Measurements from ENCODE around the gene MYLK2. TPM values are rescaled to one million over a fixed set of nuclear protein-coding genes. Genes with fewer than 3 reads are reported as not detected.
A peak's percentile ranks its signal among the peaks of the same experiment; 100 is the strongest.

Gene MYLK2
- total and polyA plus RNA-seq, 10 of the 15 experiments (the other 5 are each of a cell fraction or from before 2014, with no cell fraction given), result 0.04 to 0.67 (median 0.18) TPM; not detected in 1

DNA sequence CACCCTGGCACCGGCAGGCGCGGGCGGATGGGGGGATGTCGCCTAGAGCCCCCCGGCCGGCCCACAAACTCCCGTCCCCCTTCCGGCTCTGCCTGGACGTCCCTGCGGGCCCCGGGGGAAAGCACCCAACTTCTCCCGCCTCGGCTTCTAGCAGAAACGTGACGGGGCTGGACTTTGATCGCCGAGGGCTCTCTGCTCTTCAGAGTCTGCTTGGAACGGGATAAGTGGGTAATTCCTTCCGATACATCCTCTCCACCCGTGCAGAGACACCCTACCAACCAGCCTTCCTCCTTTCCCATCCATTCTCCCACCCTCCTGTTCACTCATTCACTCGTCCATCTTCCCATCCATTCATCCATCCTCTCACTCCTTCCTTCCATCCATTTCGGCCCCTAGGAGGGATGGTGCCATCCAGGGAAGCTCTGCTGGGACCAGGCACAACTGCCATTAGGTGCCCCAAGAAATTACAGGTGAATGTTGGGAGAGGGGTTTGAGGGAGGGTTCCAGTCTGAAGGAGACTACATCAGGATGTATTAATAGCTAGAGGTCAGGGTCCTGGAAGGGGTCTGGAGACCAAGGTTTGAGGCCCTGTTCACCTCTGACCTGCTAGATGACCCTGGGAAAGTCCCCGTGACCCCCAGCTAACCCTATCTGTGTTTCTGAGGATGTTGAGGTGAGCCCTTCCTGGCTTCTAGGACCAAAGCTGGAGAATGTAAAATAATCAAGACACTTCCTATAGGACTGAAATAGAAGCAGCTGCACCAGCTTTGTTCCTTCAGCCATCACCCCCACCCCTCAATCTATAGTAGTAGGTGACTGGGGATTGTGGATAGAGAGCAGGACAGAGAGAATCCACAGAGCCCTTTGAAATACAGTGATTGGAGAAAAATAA is 51.8 kb downstream of the MYLK2 start (continued):
- TF ChIP-seq, protein P1, sequence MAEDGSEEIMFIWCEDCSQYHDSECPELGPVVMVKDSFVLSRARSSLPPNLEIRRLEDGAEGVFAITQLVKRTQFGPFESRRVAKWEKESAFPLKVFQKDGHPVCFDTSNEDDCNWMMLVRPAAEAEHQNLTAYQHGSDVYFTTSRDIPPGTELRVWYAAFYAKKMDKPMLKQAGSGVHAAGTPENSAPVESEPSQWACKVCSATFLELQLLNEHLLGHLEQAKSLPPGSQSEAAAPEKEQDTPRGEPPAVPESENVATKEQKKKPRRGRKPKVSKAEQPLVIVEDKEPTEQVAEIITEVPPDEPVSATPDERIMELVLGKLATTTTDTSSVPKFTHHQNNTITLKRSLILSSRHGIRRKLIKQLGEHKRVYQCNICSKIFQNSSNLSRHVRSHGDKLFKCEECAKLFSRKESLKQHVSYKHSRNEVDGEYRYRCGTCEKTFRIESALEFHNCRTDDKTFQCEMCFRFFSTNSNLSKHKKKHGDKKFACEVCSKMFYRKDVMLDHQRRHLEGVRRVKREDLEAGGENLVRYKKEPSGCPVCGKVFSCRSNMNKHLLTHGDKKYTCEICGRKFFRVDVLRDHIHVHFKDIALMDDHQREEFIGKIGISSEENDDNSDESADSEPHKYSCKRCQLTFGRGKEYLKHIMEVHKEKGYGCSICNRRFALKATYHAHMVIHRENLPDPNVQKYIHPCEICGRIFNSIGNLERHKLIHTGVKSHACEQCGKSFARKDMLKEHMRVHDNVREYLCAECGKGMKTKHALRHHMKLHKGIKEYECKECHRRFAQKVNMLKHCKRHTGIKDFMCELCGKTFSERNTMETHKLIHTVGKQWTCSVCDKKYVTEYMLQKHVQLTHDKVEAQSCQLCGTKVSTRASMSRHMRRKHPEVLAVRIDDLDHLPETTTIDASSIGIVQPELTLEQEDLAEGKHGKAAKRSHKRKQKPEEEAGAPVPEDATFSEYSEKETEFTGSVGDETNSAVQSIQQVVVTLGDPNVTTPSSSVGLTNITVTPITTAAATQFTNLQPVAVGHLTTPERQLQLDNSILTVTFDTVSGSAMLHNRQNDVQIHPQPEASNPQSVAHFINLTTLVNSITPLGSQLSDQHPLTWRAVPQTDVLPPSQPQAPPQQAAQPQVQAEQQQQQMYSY (CRISPR knock-in tag; IDR thresholded peaks at IDR 0.05), result no peak
- no peak for TF ChIP-seq RELA (IDR thresholded peaks at IDR 0.05; ENCODE audit: borderline replicate concordance, partially characterized antibody)
- no peak for TF ChIP-seq POLR2AphosphoS2 (IDR thresholded peaks at IDR 0.05; ENCODE audit: low read depth, low read length)
- no peak for TF ChIP-seq PAX5 (IDR thresholded peaks at IDR 0.05; ENCODE audit: borderline replicate concordance, low read depth, low read length)
- TF ChIP-seq NR2F1 (conservative IDR thresholded peaks at IDR 0.05), result peak; percentile 85

DNA sequence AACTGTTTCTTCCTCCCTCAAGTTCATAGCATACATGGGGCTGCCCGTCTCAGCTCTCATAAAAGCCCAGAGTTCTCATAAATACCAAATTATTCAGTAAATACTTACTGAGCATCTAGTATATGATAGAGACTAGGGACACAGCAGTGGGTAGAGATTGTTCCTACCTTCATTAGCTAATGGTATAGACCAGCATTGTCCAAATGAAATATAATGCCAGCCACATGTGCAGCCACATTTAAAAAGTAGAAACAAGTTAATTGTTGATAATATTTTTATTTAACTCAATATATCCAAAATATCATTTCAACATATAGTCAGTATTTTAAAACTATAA is 52.4 kb downstream of the MYLK2 start:
- POLR2A ChIA-PET, result interaction anchor here (0.6 to 6.1 kb wide), 7 partner anchors 8 to 170 kb away, joined by 3 to 31 read pairs (median 4); no protein-coding TSS in a partner anchor
- H3K9me3 ChIP-seq (replicated peaks; ENCODE audit: control insufficient read depth, insufficient read depth, low read length), result no peaks in the 10 kb centered on the region
- H3K36me3 ChIP-seq (ENCODE audit: control insufficient read depth in 2 of 2, insufficient read depth in 2 of 2, low read length in 1 of 2), result no peaks in the 10 kb centered on the region
- no peak overlapping the region for H2AFZ ChIP-seq (ENCODE audit: control insufficient read depth, low read depth, low read length)
- H3K4me2 ChIP-seq (ENCODE audit: control insufficient read depth, insufficient read depth), result no peak overlapping the region
- intact Hi-C loops (cut with micrococcal nuclease; ENCODE audit: unreplicated experiment) (no loop called here), in situ Hi-C loops (cut with MboI) (no loop called here)
- RAD21 ChIA-PET (ENCODE audit: unreplicated experiment), result interaction anchor here (0.9 to 2.0 kb wide), 6 partner anchors 8 to 80 kb away, joined by 3 to 7 read pairs (median 4); partner anchors contain the start of gene PDRG1
- no peak overlapping the region for H3K9ac ChIP-seq (ENCODE audit: control insufficient read depth, insufficient read depth, low read length)
- peaks cover 6 to 13% of the 10 kb centered on the region in 2 experiments for H3K27me3 ChIP-seq (replicated peaks in 1 of 2; ENCODE audit: control insufficient read depth in 2 of 2, insufficient read depth in 2 of 2, low read length in 1 of 2)
- no TSS peak for BruUV-seq (replicated peaks)
- no peaks in the 10 kb centered on the region for H4K20me1 ChIP-seq (ENCODE audit: control insufficient read depth, insufficient read depth)
- no peak overlapping the region for H3K4me3 ChIP-seq
- 43% methylated on average over 1 of the region's 1 CpG for WGBS (ENCODE audit: insufficient coverage, insufficient replicate concordance, low lambda C conversion rate, missing lambda C conversion rate)
- DNase-seq (ENCODE audit: low read depth, low spot score) (no peak), ATAC-seq (no peak), FAIRE-seq (no peak)
- SMC1A ChIA-PET (ENCODE audit: uncharacterized antibody, unreplicated experiment), result interaction anchor here (0.6 to 4.2 kb wide), 9 partner anchors 9 to 80 kb away, joined by 3 to 16 read pairs (median 3); partner anchors contain the start of gene PDRG1
- H3K27ac ChIP-seq (ENCODE audit: control insufficient read depth, insufficient read depth), result no peak overlapping the region
- H3K79me2 ChIP-seq (ENCODE audit: control insufficient read depth, insufficient read depth, low read length), result no peaks in the 10 kb centered on the region
- peaks cover 13% of the 10 kb centered on the region for H3K4me1 ChIP-seq (ENCODE audit: control insufficient read depth, insufficient read depth, low read length)
- CTCF ChIA-PET, result interaction anchor here (0.9 to 4.0 kb wide), 8 partner anchors 9 to 163 kb away, joined by 3 to 26 read pairs (median 6); partner anchors contain the start of gene PDRG1
- TF ChIP-seq WRNIP1 (IDR thresholded peaks at IDR 0.05; ENCODE audit: borderline replicate concordance, low read depth, low read length) (no peak), PAX8 (IDR thresholded peaks at IDR 0.05) (no peak), SUZ12 (IDR thresholded peaks at IDR 0.05; ENCODE audit: unreplicated experiment) (no peak), EGR1 (IDR thresholded peaks at IDR 0.05; ENCODE audit: borderline replicate concordance in 1 of 2, low read depth in 2 of 2, low read length in 2 of 2) (no peak), SREBF2 (IDR thresholded peaks at IDR 0.05; ENCODE audit: low read length) (no peak), CHD2 (IDR thresholded peaks at IDR 0.05; ENCODE audit: borderline replicate concordance, low read depth, low read length) (no peak), NR2C2 (IDR thresholded peaks at IDR 0.05; ENCODE audit: borderline replicate concordance, control insufficient read depth, insufficient read length, low read depth) (no peak), POU2F2 (IDR thresholded peaks at IDR 0.05; ENCODE audit: borderline replicate concordance, low read depth, low read length) (no peak), ZBTB4 (CRISPR knock-in tag; IDR thresholded peaks at IDR 0.05) (no peak)

All from GM12878 (cell line).